B cell (primary cell): ENCODE measurements around the gene FOXP4. TPM values are rescaled to one million over a fixed set of nuclear protein-coding genes. Genes with fewer than 3 reads are reported as not detected.

Experiments
- ATAC-seq: fragments of 200-7000 bp; cut with Tn5 transposase; one replicate; pipeline ENCODE4 v1.10.0; 2021; ENCODE audit warnings: low read depth, mild to moderate bottlenecking, moderate number of reproducible peaks, moderate library complexity
- CTCF ChIA-PET: fragments of 350-600 bp; sonication (Branson Sonifier 250); formaldehyde crosslinking; loops from one replicate; lab custom pipeline; 2021; ENCODE audit warnings: antibody characterized with exemption, inconsistent platforms; lab: Charles Lee
- POLR2A ChIA-PET: fragments of 350-600 bp; sonication (Branson Sonifier 250); formaldehyde crosslinking; loops from one replicate; lab custom pipeline; 2021; ENCODE audit warnings: antibody characterized with exemption; lab: Charles Lee
- DNase-seq: peaks from one replicate; pipeline ENCODE4 v3.0.0; 2013
- H2AFZ ChIP-seq: 2 replicates; pipeline ENCODE4 v1.6.1; 2012; ENCODE audit warnings: mild to moderate bottlenecking, low read depth, low read length; ENCODE audit not compliant: insufficient read depth, poor library complexity, severe bottlenecking
- H3K27ac ChIP-seq, 2 donors: 1 replicate in 1 of 2; 2 replicates in 1 of 2; pipeline ENCODE4 v1.5.1; 2012 to 2013; ENCODE audit warnings: low read length in 2 of 2, mild to moderate bottlenecking in 2 of 2, moderate library complexity in 1 of 2
- H3K27me3 ChIP-seq, 4 experiments: fragments of 200-600 bp in 1 of 4; sonication (generic) in 1 of 4; replicated peaks in 1 of 4; 1 replicate in 2 of 4; 2 replicates in 2 of 4; pipeline versions ENCODE4 v1.6.1 to v1.7.0; 2013 to 2016; ENCODE audit warnings: low read length in 3 of 4, mild to moderate bottlenecking in 2 of 4, mixed read lengths in 1 of 4, moderate library complexity in 1 of 4; ENCODE audit not compliant: insufficient read depth in 4 of 4, control insufficient read depth in 3 of 4; ENCODE audit errors: control extremely low read depth in 1 of 4
- H3K36me3 ChIP-seq, 2 experiments: replicated peaks in 1 of 2; 1 replicate in 1 of 2; 2 replicates in 1 of 2; pipeline versions ENCODE4 v1.6.1 to v1.7.1; 2013; ENCODE audit warnings: low read length in 1 of 2; ENCODE audit not compliant: insufficient read depth in 2 of 2, control insufficient read depth in 1 of 2; ENCODE audit errors: control extremely low read depth in 1 of 2, extremely low read depth in 1 of 2
- H3K4me1 ChIP-seq, 2 donors: fragments of 200-600 bp in 1 of 2; sonication (generic) in 1 of 2; 1 replicate in 1 of 2; 2 replicates in 1 of 2; pipeline versions ENCODE4 v1.5.1 to v1.6.1; 2013 to 2017; ENCODE audit warnings: low read length in 2 of 2; ENCODE audit not compliant: control insufficient read depth in 2 of 2, insufficient read depth in 2 of 2
- H3K4me2 ChIP-seq: replicated peaks from 2 replicates; pipeline ENCODE3; 2012; ENCODE audit warnings: mild to moderate bottlenecking, low read depth, low read length; ENCODE audit not compliant: poor library complexity, severe bottlenecking
- H3K4me3 ChIP-seq, 5 experiments: fragments of 200-600 bp in 1 of 5; sonication (generic) in 1 of 5; 1 replicate in 3 of 5; 2 replicates in 2 of 5; pipeline versions ENCODE4 v1.5.1 to v1.7.0; 2011 to 2016; ENCODE audit warnings: low read length in 4 of 5, mild to moderate bottlenecking in 4 of 5, low read depth in 2 of 5, control low read depth in 1 of 5, moderate library complexity in 1 of 5; ENCODE audit not compliant: insufficient read depth in 1 of 5; ENCODE audit errors: control extremely low read depth in 1 of 5, extremely low read depth in 1 of 5
- H3K79me2 ChIP-seq: fragments of 200-600 bp; sonication (generic); one replicate; pipeline ENCODE4 v1.6.0; 2016; ENCODE audit warnings: low read length; ENCODE audit not compliant: control insufficient read depth, insufficient read depth
- H3K9ac ChIP-seq: fragments of 200-600 bp; sonication (generic); 2 replicates; pipeline ENCODE4 v1.6.1; 2017; ENCODE audit warnings: mild to moderate bottlenecking, low read length, moderate library complexity
- H3K9me3 ChIP-seq, 3 donors: one replicate each; pipeline versions ENCODE4 v1.6.1 to v1.7.1; 2013; ENCODE audit warnings: low read length in 2 of 3; ENCODE audit not compliant: control insufficient read depth in 2 of 3, insufficient read depth in 1 of 3; ENCODE audit errors: control extremely low read depth in 1 of 3
- H4K20me1 ChIP-seq: 2 replicates; pipeline ENCODE4 v1.6.0; 2012; ENCODE audit warnings: mild to moderate bottlenecking, low read length; ENCODE audit not compliant: insufficient read depth, control insufficient read depth, poor library complexity, severe bottlenecking
- H3K27ac Mint-ChIP-seq: one replicate; pipeline ENCODE4 v1.8.0; 2021; ENCODE audit warnings: mixed read lengths
- H3K27me3 Mint-ChIP-seq: one replicate; pipeline ENCODE4 v1.8.0; 2021; ENCODE audit warnings: mixed read lengths
- H3K4me1 Mint-ChIP-seq: one replicate; pipeline ENCODE4 v1.8.0; 2021; ENCODE audit warnings: mixed read lengths
- H3K4me3 Mint-ChIP-seq: one replicate; pipeline ENCODE4 v1.8.0; 2021; ENCODE audit warnings: mixed read lengths
- H3K9me3 Mint-ChIP-seq: one replicate; pipeline ENCODE4 v1.8.0; 2022; ENCODE audit warnings: mixed read lengths; ENCODE audit not compliant: insufficient read depth
- CTCF ChIP-seq: fragments of 200-600 bp; IDR thresholded peaks from one replicate; pipeline ENCODE4 v1.8.0; 2022; ENCODE audit warnings: antibody characterized with exemption, mild to moderate bottlenecking
- EZH2 ChIP-seq: IDR thresholded peaks from 2 replicates; pipeline ENCODE4 v1.6.1; 2012; ENCODE audit warnings: borderline replicate concordance, low read depth, mild to moderate bottlenecking, moderate library complexity, low read length; ENCODE audit not compliant: insufficient read depth, poor library complexity, severe bottlenecking
- WGBS: methylation state at CpG from one replicate; pipeline ENCODE4 v1.1.5; 2013; ENCODE audit warnings: missing lambda C conversion rate; ENCODE audit not compliant: insufficient coverage; 5-methylcytosine and 5-hydroxymethylcytosine counted together
- intact Hi-C: fragments of 100-400 bp; cut with micrococcal nuclease; formaldehyde crosslinking; loops from one replicate; pipeline ENCODE4 v1.10.0; 2022
- polyA plus RNA-seq: library from polyadenylated mRNA; depleted of rRNA; stranded (reverse); fragments of >200 nt; gene quantifications from 2 replicates; pipeline ENCODE4 v1.2.3, GENCODE V29; 2012
- total RNA-seq, 2 donors: library from RNA; stranded (reverse); fragments of 120-200 nt in 1 of 2; gene quantifications; 1 replicate in 1 of 2; 2 replicates in 1 of 2; pipeline versions ENCODE4 v1.2.3 to v1.2.4, GENCODE V29; 2013 to 2022

Gene FOXP4
- total and polyA plus RNA-seq, 2 donors (not counting 1 experiment from before 2014, with no cell fraction given): 17.0 to 38.7 TPM

- Histone ChIP-seq H3K4me3 (no peak overlapping the region), H3K79me2 (no peaks in the 10 kb centered on the region), H4K20me1 (peaks cover 4% of the 10 kb centered on the region), H3K9me3 (no peaks in the 10 kb centered on the region), H3K4me2 (no peak overlapping the region), H2AFZ (no peak overlapping the region), H3K27ac (no peak overlapping the region), H3K4me1 (peaks cover 0 to 3% of the 10 kb centered on the region in 2 donors), H3K27me3 (no peaks in the 10 kb centered on the region), H3K36me3 (peaks cover 0 to 26% of the 10 kb centered on the region in 2 experiments), H3K9ac (no peak overlapping the region)
- H3K9me3 Mint-ChIP-seq: no peaks in the 10 kb centered on the region
- no peak overlapping the region for H3K27ac Mint-ChIP-seq
- no peak overlapping the region for H3K4me3 Mint-ChIP-seq
- intact Hi-C loops: no loop called here
- WGBS: 100% methylated on average over 2 of the region's 4 CpGs
- TF ChIP-seq EZH2 (no peak), CTCF (no peak)
- POLR2A ChIA-PET: no interaction called here
- CTCF ChIA-PET: interaction anchor here (0.9 to 11.9 kb wide), 6 partner anchors 10 to 221 kb away, joined by 3 to 181 read pairs (median 4); no protein-coding TSS in a partner anchor
- ATAC-seq (no peak), DNase-seq (no peak)
- H3K27me3 Mint-ChIP-seq: no peaks in the 10 kb centered on the region
- H3K4me1 Mint-ChIP-seq: peaks cover 2% of the 10 kb centered on the region
Measured at GRCh38 chr6:41589223-41589622, 43.0 kb downstream of the FOXP4 start.
